Calu3 (cell line): ENCODE measurements around the gene METTL25. TPM values are rescaled to one million over a fixed set of nuclear protein-coding genes. Genes with fewer than 3 reads are reported as not detected.
A peak's percentile ranks its signal among the peaks of the same experiment; 100 is the strongest.

Experiments
- BruUV-seq: library from RNA; stranded (reverse); fragments of 400-500 nt; replicated peaks from 2 replicates; lab custom pipeline; 2021; lab: Mats Ljungman, UMichigan
- CTCF ChIA-PET: fragments of 300-600 bp; sonication (Branson Sonifier 250); formaldehyde crosslinking; loops from one replicate; lab custom pipeline; 2022; ENCODE audit warnings: antibody characterized with exemption; lab: Charles Lee
- DNase-seq: peaks from one replicate; pipeline ENCODE4 v3.0.0; 2022
- H3K27ac Mint-ChIP-seq: one replicate; pipeline ENCODE4 v1.8.0; 2022; ENCODE audit warnings: mixed read lengths; ENCODE audit not compliant: unreplicated experiment
- H3K27me3 Mint-ChIP-seq: one replicate; pipeline ENCODE4 v1.8.0; 2022; ENCODE audit warnings: mixed read lengths; ENCODE audit not compliant: unreplicated experiment
- H3K36me3 Mint-ChIP-seq: one replicate; pipeline ENCODE4 v1.8.0; 2022; ENCODE audit warnings: mild to moderate bottlenecking, moderate library complexity, mixed read lengths; ENCODE audit not compliant: insufficient read depth, unreplicated experiment
- H3K4me1 Mint-ChIP-seq: one replicate; pipeline ENCODE4 v1.8.0; 2022; ENCODE audit warnings: mild to moderate bottlenecking, low read depth, mixed read lengths; ENCODE audit not compliant: unreplicated experiment
- H3K4me3 Mint-ChIP-seq: one replicate; pipeline ENCODE4 v1.8.0; 2022; ENCODE audit warnings: mild to moderate bottlenecking, low read depth, moderate library complexity, mixed read lengths; ENCODE audit not compliant: unreplicated experiment
- H3K9me3 Mint-ChIP-seq: one replicate; pipeline ENCODE4 v1.8.0; 2022; ENCODE audit warnings: low read depth, mixed read lengths; ENCODE audit not compliant: unreplicated experiment
- intact Hi-C: fragments of 100-400 bp; cut with micrococcal nuclease; formaldehyde crosslinking; loops from one replicate; pipeline ENCODE4 v1.10.0; 2022; ENCODE audit not compliant: unreplicated experiment
- total RNA-seq: library from RNA; stranded (reverse); gene quantifications from 2 replicates; pipeline ENCODE4 v1.2.3, GENCODE V29; 2022
- TF ChIP-seq, protein P1 (sequence below): fragments of 200-600 bp; IDR thresholded peaks from one replicate; pipeline ENCODE4 v1.8.0; 2022; ENCODE audit warnings: antibody characterized with exemption; ENCODE audit not compliant: unreplicated experiment

METTL25 gene
- total RNA-seq, 1 experiment from 2014 or later: 6.7 TPM

DNA sequence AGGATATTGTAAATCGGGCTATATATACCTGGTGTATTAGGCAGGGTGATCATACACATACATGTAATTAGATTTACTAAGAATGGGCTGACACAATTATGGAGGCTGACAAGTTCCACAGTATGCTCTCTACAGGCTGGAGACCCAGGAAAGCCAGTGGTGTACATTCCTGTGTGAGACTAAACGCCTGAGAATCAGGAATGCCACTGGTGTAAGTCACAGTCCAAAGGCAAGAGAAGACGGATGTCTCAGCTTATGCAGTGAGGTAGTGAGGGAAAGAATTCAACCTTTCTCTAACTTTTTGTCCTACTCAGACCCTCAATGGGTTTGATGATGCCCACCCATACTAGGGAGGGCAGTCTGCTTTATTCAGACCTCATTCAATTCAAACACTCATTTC lies 57.1 kb downstream of the METTL25 start:
- Mint-ChIP-seq H3K4me3 (no peak overlapping the region), H3K27ac (peak overlapping the region; percentile 42), H3K27me3 (no peaks in the 10 kb centered on the region), H3K36me3 (no peaks in the 10 kb centered on the region), H3K4me1 (peaks cover 31% of the 10 kb centered on the region), H3K9me3 (no peaks in the 10 kb centered on the region)
- TF ChIP-seq, protein P1, sequence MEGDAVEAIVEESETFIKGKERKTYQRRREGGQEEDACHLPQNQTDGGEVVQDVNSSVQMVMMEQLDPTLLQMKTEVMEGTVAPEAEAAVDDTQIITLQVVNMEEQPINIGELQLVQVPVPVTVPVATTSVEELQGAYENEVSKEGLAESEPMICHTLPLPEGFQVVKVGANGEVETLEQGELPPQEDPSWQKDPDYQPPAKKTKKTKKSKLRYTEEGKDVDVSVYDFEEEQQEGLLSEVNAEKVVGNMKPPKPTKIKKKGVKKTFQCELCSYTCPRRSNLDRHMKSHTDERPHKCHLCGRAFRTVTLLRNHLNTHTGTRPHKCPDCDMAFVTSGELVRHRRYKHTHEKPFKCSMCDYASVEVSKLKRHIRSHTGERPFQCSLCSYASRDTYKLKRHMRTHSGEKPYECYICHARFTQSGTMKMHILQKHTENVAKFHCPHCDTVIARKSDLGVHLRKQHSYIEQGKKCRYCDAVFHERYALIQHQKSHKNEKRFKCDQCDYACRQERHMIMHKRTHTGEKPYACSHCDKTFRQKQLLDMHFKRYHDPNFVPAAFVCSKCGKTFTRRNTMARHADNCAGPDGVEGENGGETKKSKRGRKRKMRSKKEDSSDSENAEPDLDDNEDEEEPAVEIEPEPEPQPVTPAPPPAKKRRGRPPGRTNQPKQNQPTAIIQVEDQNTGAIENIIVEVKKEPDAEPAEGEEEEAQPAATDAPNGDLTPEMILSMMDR: no peak
- no TSS peak for BruUV-seq
- intact Hi-C loops: no loop called here
- CTCF ChIA-PET: no interaction called here
- peak; percentile 17 for DNase-seq

DNA sequence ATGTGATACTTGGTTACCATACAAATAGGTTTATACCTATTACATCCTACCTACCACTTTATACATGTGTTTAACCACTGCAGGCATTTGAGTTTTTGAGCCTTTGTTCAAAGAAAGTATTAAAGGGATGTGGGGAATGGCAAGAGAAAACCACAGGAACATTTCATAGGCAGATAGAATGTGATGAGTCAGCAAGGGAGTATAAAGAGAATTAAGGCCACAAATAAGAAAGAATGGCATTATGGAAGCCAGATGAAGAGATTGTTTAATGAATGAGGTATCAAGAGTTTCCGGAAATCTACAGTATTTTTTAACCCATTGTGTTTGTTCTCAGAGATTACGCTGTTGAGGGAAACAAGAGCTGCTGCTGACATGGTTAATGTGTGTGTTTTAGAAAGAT lies 66.9 kb downstream of the METTL25 start:
- no peak for DNase-seq
- Mint-ChIP-seq H3K27ac (no peak overlapping the region), H3K9me3 (peaks cover 4% of the 10 kb centered on the region), H3K36me3 (no peaks in the 10 kb centered on the region), H3K4me1 (peaks cover 17% of the 10 kb centered on the region), H3K27me3 (no peaks in the 10 kb centered on the region), H3K4me3 (no peak overlapping the region)
- BruUV-seq: no TSS peak
- TF ChIP-seq, protein P1: no peak
- CTCF ChIA-PET: no interaction called here
- intact Hi-C loops: no loop called here

DNA sequence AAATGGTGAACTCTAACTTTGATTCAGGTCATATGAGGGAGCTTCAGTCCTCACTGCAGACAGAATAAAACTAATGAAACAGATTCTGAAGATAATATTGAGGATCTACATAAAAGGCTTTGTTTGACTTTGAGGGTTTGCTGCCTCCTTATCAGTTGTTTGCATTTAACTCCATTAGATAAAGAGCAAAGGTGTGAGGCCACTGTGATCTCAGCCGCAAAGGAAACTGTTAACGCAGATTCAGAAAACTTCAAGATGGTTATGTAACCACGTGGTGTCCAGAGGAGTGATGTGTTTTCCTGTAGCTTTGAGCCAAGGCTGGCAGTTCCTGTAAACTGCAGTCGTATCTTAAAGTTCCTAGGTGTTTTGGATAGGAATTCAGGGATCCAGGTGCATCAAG lies 67.8 kb downstream of the METTL25 start:
- intact Hi-C loops: no loop called here
- CTCF ChIA-PET: no interaction called here
- H3K9me3 Mint-ChIP-seq: peaks cover 4% of the 10 kb centered on the region
- H3K27me3 Mint-ChIP-seq: no peaks in the 10 kb centered on the region
- no peak overlapping the region for H3K4me3 Mint-ChIP-seq
- H3K27ac Mint-ChIP-seq: no peak overlapping the region
- no TSS peak for BruUV-seq
- H3K36me3 Mint-ChIP-seq: no peaks in the 10 kb centered on the region
- no peak for DNase-seq
- peaks cover 17% of the 10 kb centered on the region for H3K4me1 Mint-ChIP-seq
- TF ChIP-seq, protein P1: no peak

GRCh38 chr12:82426586-82426985 lies 68.3 kb downstream of the METTL25 start:
- TF ChIP-seq, protein P1: no peak
- no peak for DNase-seq
- peaks cover 17% of the 10 kb centered on the region for H3K4me1 Mint-ChIP-seq
- intact Hi-C loops: no loop called here
- H3K4me3 Mint-ChIP-seq: no peak overlapping the region
- no peak overlapping the region for H3K27ac Mint-ChIP-seq
- no peaks in the 10 kb centered on the region for H3K36me3 Mint-ChIP-seq
- BruUV-seq: no TSS peak
- no peaks in the 10 kb centered on the region for H3K27me3 Mint-ChIP-seq
- H3K9me3 Mint-ChIP-seq: peaks cover under 1% of the 10 kb centered on the region
- CTCF ChIA-PET: no interaction called here
